Fibroblast of lung (primary cell): Measurements from ENCODE around the gene CADPS. TPM values are rescaled to one million over a fixed set of nuclear protein-coding genes. Genes with fewer than 3 reads are reported as not detected.

Source experiments
- DNase-seq, 2 donors: peaks; one replicate each; pipeline versions ENCODE4 v3.0.0 to v3.0.0-alpha.2; 2010; ENCODE audit warnings: low read depth in 2 of 2
- H2AFZ ChIP-seq: 2 replicates; pipeline ENCODE4 v1.5.1; 2012; ENCODE audit warnings: low read length, control low read depth, inconsistent platforms
- H3K27ac ChIP-seq: 2 replicates; pipeline ENCODE4 v1.5.1; 2011; ENCODE audit warnings: low read length, control low read depth; ENCODE audit not compliant: insufficient read depth
- H3K27me3 ChIP-seq: 2 replicates; pipeline ENCODE4 v1.5.1; 2011; ENCODE audit warnings: mild to moderate bottlenecking, low read length; ENCODE audit not compliant: control insufficient read depth, insufficient read depth
- H3K36me3 ChIP-seq: 2 replicates; pipeline ENCODE4 v1.5.1; 2011; ENCODE audit warnings: low read length; ENCODE audit not compliant: control insufficient read depth, insufficient read depth
- H3K4me1 ChIP-seq: 2 replicates; pipeline ENCODE4 v1.5.1; 2011; ENCODE audit warnings: low read length; ENCODE audit not compliant: control insufficient read depth, insufficient read depth; ENCODE audit errors: extremely low read depth
- H3K4me2 ChIP-seq: 2 replicates; pipeline ENCODE4 v1.5.1; 2011; ENCODE audit warnings: low read length, control low read depth; ENCODE audit not compliant: insufficient read depth; ENCODE audit errors: extremely low read depth
- H3K4me3 ChIP-seq, 4 experiments: fragments of 200-600 bp in 1 of 4; sonication (generic) in 1 of 4; replicated peaks in 1 of 4; 2 replicates each; pipeline ENCODE4 v1.5.1; 2011 to 2016; ENCODE audit warnings: low read length in 4 of 4, low read depth in 3 of 4, mild to moderate bottlenecking in 3 of 4, control low read depth in 2 of 4, inconsistent platforms in 1 of 4, mixed read lengths in 1 of 4; ENCODE audit not compliant: insufficient read depth in 1 of 4; ENCODE audit errors: control extremely low read depth in 1 of 4
- H3K79me2 ChIP-seq: 2 replicates; pipeline ENCODE4 v1.5.1; 2012; ENCODE audit warnings: mild to moderate bottlenecking, low read length, inconsistent platforms; ENCODE audit not compliant: control insufficient read depth, insufficient read depth
- H3K9ac ChIP-seq: 2 replicates; pipeline ENCODE4 v1.5.1; 2011; ENCODE audit warnings: mild to moderate bottlenecking, low read length, control low read depth; ENCODE audit not compliant: insufficient read depth
- H3K9me3 ChIP-seq: 2 replicates; pipeline ENCODE4 v1.5.1; 2012; ENCODE audit warnings: low read depth, low read length; ENCODE audit not compliant: control insufficient read depth, insufficient read depth
- H4K20me1 ChIP-seq: 2 replicates; pipeline ENCODE4 v1.5.1; 2011; ENCODE audit warnings: low read length; ENCODE audit not compliant: control insufficient read depth, insufficient read depth; ENCODE audit errors: extremely low read depth
- EZH2 ChIP-seq: IDR thresholded peaks from 2 replicates; pipeline ENCODE4 v1.5.1; 2012; ENCODE audit warnings: low read length, control low read depth, mild to moderate bottlenecking; ENCODE audit errors: missing control alignments
- polyA plus RNA-seq, 2 donors: library from polyadenylated mRNA; depleted of rRNA in 1 of 2; stranded (reverse) in 1 of 2; unstranded in 1 of 2; fragments of >200 nt; gene quantifications; 2 replicates each; pipeline ENCODE4 v1.2.1, GENCODE V29; 2011 to 2012; ENCODE audit warnings: missing spikeins in 1 of 2
- total RNA-seq: library from RNA; depleted of rRNA; stranded (reverse); fragments of >200 nt; gene quantifications from 2 replicates; pipeline ENCODE4 v1.2.1, GENCODE V29; 2014
- TF ChIP-seq, protein P1 (sequence below), 2 donors: IDR thresholded peaks in 1 of 2; conservative IDR thresholded peaks in 1 of 2; 1 replicate in 1 of 2; 2 replicates in 1 of 2; pipeline ENCODE4 v1.5.1; 2011 to 2012; ENCODE audit warnings: low read length in 2 of 2, control low read depth in 1 of 2, inconsistent platforms in 1 of 2, low read depth in 1 of 2, mild to moderate bottlenecking in 1 of 2

The CADPS gene
- total and polyA plus RNA-seq, 2 donors (not counting 1 experiment from before 2014, with no cell fraction given), result 2.3 to 63.1 TPM

- H3K4me2 ChIP-seq, result no peak overlapping the region
- H3K9ac ChIP-seq, result no peak overlapping the region
- no peaks in the 10 kb centered on the region for H4K20me1 ChIP-seq
- H3K4me3 ChIP-seq, result no peak overlapping the region
- H3K4me1 ChIP-seq, result no peaks in the 10 kb centered on the region
- no peaks in the 10 kb centered on the region for H3K79me2 ChIP-seq
- H3K36me3 ChIP-seq, result no peaks in the 10 kb centered on the region
- DNase-seq, result no peak
- H3K27ac ChIP-seq, result no peak overlapping the region
- no peaks in the 10 kb centered on the region for H3K9me3 ChIP-seq
- no peak for TF ChIP-seq EZH2
- TF ChIP-seq, protein P1, sequence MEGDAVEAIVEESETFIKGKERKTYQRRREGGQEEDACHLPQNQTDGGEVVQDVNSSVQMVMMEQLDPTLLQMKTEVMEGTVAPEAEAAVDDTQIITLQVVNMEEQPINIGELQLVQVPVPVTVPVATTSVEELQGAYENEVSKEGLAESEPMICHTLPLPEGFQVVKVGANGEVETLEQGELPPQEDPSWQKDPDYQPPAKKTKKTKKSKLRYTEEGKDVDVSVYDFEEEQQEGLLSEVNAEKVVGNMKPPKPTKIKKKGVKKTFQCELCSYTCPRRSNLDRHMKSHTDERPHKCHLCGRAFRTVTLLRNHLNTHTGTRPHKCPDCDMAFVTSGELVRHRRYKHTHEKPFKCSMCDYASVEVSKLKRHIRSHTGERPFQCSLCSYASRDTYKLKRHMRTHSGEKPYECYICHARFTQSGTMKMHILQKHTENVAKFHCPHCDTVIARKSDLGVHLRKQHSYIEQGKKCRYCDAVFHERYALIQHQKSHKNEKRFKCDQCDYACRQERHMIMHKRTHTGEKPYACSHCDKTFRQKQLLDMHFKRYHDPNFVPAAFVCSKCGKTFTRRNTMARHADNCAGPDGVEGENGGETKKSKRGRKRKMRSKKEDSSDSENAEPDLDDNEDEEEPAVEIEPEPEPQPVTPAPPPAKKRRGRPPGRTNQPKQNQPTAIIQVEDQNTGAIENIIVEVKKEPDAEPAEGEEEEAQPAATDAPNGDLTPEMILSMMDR (conservative IDR thresholded peaks at IDR 0.05 in 1 of 2, IDR thresholded peaks at IDR 0.05 in 1 of 2; ENCODE audit: low read depth in 1 of 2, low read length in 2 of 2), result no peak
- no peak overlapping the region for H2AFZ ChIP-seq
- no peaks in the 10 kb centered on the region for H3K27me3 ChIP-seq
Measured at GRCh38 chr3:62785384-62785783, 89.8 kb downstream of the CADPS start.

GRCh38 chr3:62781121-62781520 lies 94.1 kb downstream of the CADPS start:
- H3K36me3 ChIP-seq, result no peaks in the 10 kb centered on the region
- H3K4me1 ChIP-seq, result no peaks in the 10 kb centered on the region
- H3K27ac ChIP-seq, result no peak overlapping the region
- H3K27me3 ChIP-seq, result no peaks in the 10 kb centered on the region
- no peak overlapping the region for H3K9ac ChIP-seq
- TF ChIP-seq, protein P1 (conservative IDR thresholded peaks at IDR 0.05 in 1 of 2, IDR thresholded peaks at IDR 0.05 in 1 of 2; ENCODE audit: low read depth in 1 of 2, low read length in 2 of 2), result no peak
- TF ChIP-seq EZH2, result no peak
- DNase-seq, result no peak
- H2AFZ ChIP-seq, result no peak overlapping the region
- no peaks in the 10 kb centered on the region for H4K20me1 ChIP-seq
- H3K4me2 ChIP-seq, result no peak overlapping the region
- no peak overlapping the region for H3K4me3 ChIP-seq
- H3K9me3 ChIP-seq, result no peaks in the 10 kb centered on the region
- H3K79me2 ChIP-seq, result no peaks in the 10 kb centered on the region

DNA sequence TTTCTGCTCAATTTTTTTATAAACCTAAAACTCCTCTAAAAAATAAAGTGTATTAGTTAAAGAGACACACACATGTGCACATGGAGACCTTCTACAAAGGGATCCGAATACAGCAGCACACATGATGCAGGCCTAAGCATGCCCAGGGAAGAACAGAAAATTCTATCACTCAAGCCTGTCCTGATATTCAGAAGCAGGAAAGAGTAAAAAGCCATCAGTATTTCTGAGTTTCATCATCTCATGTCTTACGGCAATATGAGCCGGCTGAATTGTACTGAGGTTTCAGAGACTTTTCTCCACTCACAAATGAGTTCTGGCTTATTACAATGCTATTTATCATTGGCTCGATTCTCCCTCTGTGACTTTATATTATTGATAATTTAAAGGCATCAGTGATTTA lies 97.5 kb downstream of the CADPS start:
- H3K9ac ChIP-seq, result no peak overlapping the region
- H3K9me3 ChIP-seq, result no peaks in the 10 kb centered on the region
- TF ChIP-seq, protein P1 (conservative IDR thresholded peaks at IDR 0.05 in 1 of 2, IDR thresholded peaks at IDR 0.05 in 1 of 2; ENCODE audit: low read depth in 1 of 2, low read length in 2 of 2), result no peak
- no peak for TF ChIP-seq EZH2
- H3K4me2 ChIP-seq, result no peak overlapping the region
- no peak overlapping the region for H2AFZ ChIP-seq
- no peaks in the 10 kb centered on the region for H4K20me1 ChIP-seq
- H3K4me3 ChIP-seq, result no peak overlapping the region
- no peaks in the 10 kb centered on the region for H3K79me2 ChIP-seq
- H3K36me3 ChIP-seq, result no peaks in the 10 kb centered on the region
- H3K4me1 ChIP-seq, result no peaks in the 10 kb centered on the region
- no peak for DNase-seq
- no peak overlapping the region for H3K27ac ChIP-seq
- H3K27me3 ChIP-seq, result no peaks in the 10 kb centered on the region
